CD4-positive, alpha-beta T cell (primary cell): ENCODE data around the gene SZT2. TPM values are rescaled to one million over a fixed set of nuclear protein-coding genes. Genes with fewer than 3 reads are reported as not detected.

Source experiments
- ATAC-seq: fragments of 200-7000 bp; cut with Tn5 transposase; one replicate; pipeline ENCODE4 v1.10.0; 2022; ENCODE audit warnings: mild to moderate bottlenecking; ENCODE audit not compliant: poor library complexity
- CTCF ChIA-PET: fragments of 350-600 bp; sonication (Branson Sonifier 250); formaldehyde crosslinking; loops from one replicate; lab custom pipeline; 2021; ENCODE audit warnings: antibody characterized with exemption, inconsistent platforms; lab: Charles Lee
- POLR2A ChIA-PET: fragments of 350-600 bp; sonication (Branson Sonifier 250); formaldehyde crosslinking; loops from one replicate; lab custom pipeline; 2021; ENCODE audit warnings: antibody characterized with exemption, inconsistent platforms; lab: Charles Lee
- DNase-seq, 14 experiments: peaks; one replicate each; pipeline ENCODE4 v3.0.0-alpha.2; 2013 to 2020; ENCODE audit warnings: mixed read lengths in 2 of 14
- H3K27ac ChIP-seq, 2 donors: one replicate each; pipeline versions ENCODE4 v1.5.1 to v1.7.0; 2013; ENCODE audit warnings: low read length in 2 of 2, low read depth in 1 of 2, mild to moderate bottlenecking in 1 of 2
- H3K27me3 ChIP-seq, 2 experiments: 1 replicate in 1 of 2; 2 replicates in 1 of 2; pipeline versions ENCODE4 v1.6.1 to v1.7.0; 2013; ENCODE audit warnings: low read length in 2 of 2, control low read depth in 1 of 2, mild to moderate bottlenecking in 1 of 2, moderate library complexity in 1 of 2; ENCODE audit not compliant: insufficient read depth in 2 of 2, control insufficient read depth in 1 of 2
- H3K36me3 ChIP-seq: one replicate; pipeline ENCODE4 v1.6.1; 2013; ENCODE audit warnings: low read length, control low read depth; ENCODE audit not compliant: insufficient read depth
- H3K4me1 ChIP-seq: one replicate; pipeline ENCODE4 v1.6.1; 2013; ENCODE audit warnings: low read length, control low read depth; ENCODE audit not compliant: insufficient read depth
- H3K4me3 ChIP-seq: one replicate; pipeline ENCODE4 v1.5.1; 2013; ENCODE audit warnings: mild to moderate bottlenecking, low read length, moderate library complexity
- H3K9me3 ChIP-seq, 2 experiments: 1 replicate in 1 of 2; 2 replicates in 1 of 2; pipeline versions ENCODE4 v1.6.1 to v1.7.0; 2013; ENCODE audit warnings: low read length in 2 of 2, mild to moderate bottlenecking in 2 of 2, control low read depth in 1 of 2, moderate library complexity in 1 of 2; ENCODE audit not compliant: control insufficient read depth in 1 of 2, insufficient read depth in 1 of 2
- H3K27ac Mint-ChIP-seq: one replicate; pipeline ENCODE4 v1.8.0; 2020; ENCODE audit warnings: mixed read lengths
- H3K27me3 Mint-ChIP-seq: one replicate; pipeline ENCODE4 v1.8.0; 2021; ENCODE audit warnings: mixed read lengths
- H3K36me3 Mint-ChIP-seq: one replicate; pipeline ENCODE4 v1.8.0; 2021; ENCODE audit warnings: low read depth, mixed read lengths
- H3K4me1 Mint-ChIP-seq: one replicate; pipeline ENCODE4 v1.8.0; 2021; ENCODE audit warnings: low read depth, mixed read lengths
- H3K4me3 Mint-ChIP-seq: one replicate; pipeline ENCODE4 v1.8.0; 2020; ENCODE audit warnings: mild to moderate bottlenecking, mixed read lengths
- H3K9me3 Mint-ChIP-seq: one replicate; pipeline ENCODE4 v1.8.0; 2020; ENCODE audit warnings: mixed read lengths
- intact Hi-C, 2 experiments: fragments of 100-400 bp; cut with DNase I in 1 of 2; cut with micrococcal nuclease in 1 of 2; formaldehyde crosslinking; loops; one replicate each; pipeline versions ENCODE4 v1.15.1 to v1.9.0; 2023 to 2025; cut with DNase I, micrococcal nuclease
- total RNA-seq, 174 experiments: library from RNA in 2 of 174; stranded (reverse) in 2 of 174; gene quantifications; one replicate each; pipeline ENCODE4 v1.2.3 and lab custom pipeline; 2021 to 2026
- TF ChIP-seq, protein P1 (sequence below): fragments of 200-600 bp; IDR thresholded peaks from one replicate; pipeline ENCODE4 v1.8.0; 2022; ENCODE audit warnings: antibody characterized with exemption, mild to moderate bottlenecking

The SZT2 gene
- total RNA-seq, 2 experiments from 2014 or later, result 69.7 to 72.5 TPM

- Mint-ChIP-seq H3K27ac (no peak overlapping the region), H3K4me3 (no peak overlapping the region), H3K9me3 (no peaks in the 10 kb centered on the region), H3K36me3 (peaks cover 78% of the 10 kb centered on the region), H3K4me1 (no peaks in the 10 kb centered on the region), H3K27me3 (no peaks in the 10 kb centered on the region)
- ATAC-seq (no peak), DNase-seq (no peak)
- Histone ChIP-seq H3K36me3 (peaks cover 61% of the 10 kb centered on the region), H3K27me3 (no peaks in the 10 kb centered on the region), H3K27ac (no peak overlapping the region), H3K4me1 (no peaks in the 10 kb centered on the region), H3K9me3 (no peaks in the 10 kb centered on the region), H3K4me3 (no peak overlapping the region)
- TF ChIP-seq, protein P1, sequence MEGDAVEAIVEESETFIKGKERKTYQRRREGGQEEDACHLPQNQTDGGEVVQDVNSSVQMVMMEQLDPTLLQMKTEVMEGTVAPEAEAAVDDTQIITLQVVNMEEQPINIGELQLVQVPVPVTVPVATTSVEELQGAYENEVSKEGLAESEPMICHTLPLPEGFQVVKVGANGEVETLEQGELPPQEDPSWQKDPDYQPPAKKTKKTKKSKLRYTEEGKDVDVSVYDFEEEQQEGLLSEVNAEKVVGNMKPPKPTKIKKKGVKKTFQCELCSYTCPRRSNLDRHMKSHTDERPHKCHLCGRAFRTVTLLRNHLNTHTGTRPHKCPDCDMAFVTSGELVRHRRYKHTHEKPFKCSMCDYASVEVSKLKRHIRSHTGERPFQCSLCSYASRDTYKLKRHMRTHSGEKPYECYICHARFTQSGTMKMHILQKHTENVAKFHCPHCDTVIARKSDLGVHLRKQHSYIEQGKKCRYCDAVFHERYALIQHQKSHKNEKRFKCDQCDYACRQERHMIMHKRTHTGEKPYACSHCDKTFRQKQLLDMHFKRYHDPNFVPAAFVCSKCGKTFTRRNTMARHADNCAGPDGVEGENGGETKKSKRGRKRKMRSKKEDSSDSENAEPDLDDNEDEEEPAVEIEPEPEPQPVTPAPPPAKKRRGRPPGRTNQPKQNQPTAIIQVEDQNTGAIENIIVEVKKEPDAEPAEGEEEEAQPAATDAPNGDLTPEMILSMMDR, result no peak
- POLR2A ChIA-PET, result interaction anchor here (1.6 kb wide), 1 partner anchor 10 kb away, joined by 5 read pairs; no protein-coding TSS in a partner anchor
- intact Hi-C loops, result no loop called here
- CTCF ChIA-PET, result no interaction called here
These were observed 48.3 kb downstream of the SZT2 start for GRCh38 chr1:43438006-43438405.

GRCh38 chr1:43438576-43438952, 48.9 kb downstream of the SZT2 start:
- Mint-ChIP-seq H3K4me3 (no peak overlapping the region), H3K36me3 (peaks cover 78% of the 10 kb centered on the region), H3K9me3 (no peaks in the 10 kb centered on the region), H3K27ac (no peak overlapping the region), H3K27me3 (no peaks in the 10 kb centered on the region), H3K4me1 (no peaks in the 10 kb centered on the region)
- POLR2A ChIA-PET, result interaction anchor here (1.6 kb wide), 1 partner anchor 10 kb away, joined by 5 read pairs; no protein-coding TSS in a partner anchor
- TF ChIP-seq, protein P1, result no peak
- no peaks in the 10 kb centered on the region for H3K27me3 ChIP-seq
- no peak for DNase-seq
- peaks cover 63% of the 10 kb centered on the region for H3K36me3 ChIP-seq
- H3K4me1 ChIP-seq, result no peaks in the 10 kb centered on the region
- intact Hi-C loops, result no loop called here
- no peak overlapping the region for H3K27ac ChIP-seq
- H3K9me3 ChIP-seq, result no peaks in the 10 kb centered on the region
- CTCF ChIA-PET, result no interaction called here
- H3K4me3 ChIP-seq, result no peak overlapping the region
- ATAC-seq, result no peak

GRCh38 chr1:43438953-43439581, 49.4 kb downstream of the SZT2 start:
- no peak overlapping the region for H3K27ac Mint-ChIP-seq
- CTCF ChIA-PET, result no interaction called here
- TF ChIP-seq, protein P1, result no peak
- Histone ChIP-seq H3K27ac (no peak overlapping the region), H3K4me1 (no peaks in the 10 kb centered on the region), H3K36me3 (peaks cover 63% of the 10 kb centered on the region), H3K4me3 (no peak overlapping the region), H3K27me3 (no peaks in the 10 kb centered on the region), H3K9me3 (no peaks in the 10 kb centered on the region)
- H3K4me3 Mint-ChIP-seq, result no peak overlapping the region
- ATAC-seq (no peak), DNase-seq (no peak)
- intact Hi-C loops, result no loop called here
- POLR2A ChIA-PET, result interaction anchor here (1.6 kb wide), 1 partner anchor 9 kb away, joined by 5 read pairs; no protein-coding TSS in a partner anchor
- no peaks in the 10 kb centered on the region for H3K4me1 Mint-ChIP-seq
- no peaks in the 10 kb centered on the region for H3K9me3 Mint-ChIP-seq
- peaks cover 78% of the 10 kb centered on the region for H3K36me3 Mint-ChIP-seq
- H3K27me3 Mint-ChIP-seq, result no peaks in the 10 kb centered on the region
